OCI-LY1 (cell line): ENCODE results near the gene FAIM2.

Source experiments
- H2AFZ ChIP-seq: fragments of 200-600 bp; sonication (generic), shearing (Covaris generic); 2 replicates; pipeline ENCODE4 v1.6.0; 2014; ENCODE audit warnings: antibody characterized with exemption, mild to moderate bottlenecking, low read length
- H3F3A ChIP-seq: fragments of 200-600 bp; sonication (generic), shearing (Covaris generic); 2 replicates; pipeline ENCODE4 v1.6.0; 2014; ENCODE audit warnings: mild to moderate bottlenecking, antibody characterized with exemption, low read length, moderate library complexity; ENCODE audit not compliant: insufficient read depth
- H3K27ac ChIP-seq: fragments of 200-600 bp; sonication (generic); 2 replicates; pipeline ENCODE4 v1.5.1; 2014; ENCODE audit warnings: low read length, mixed run types, mild to moderate bottlenecking, low read depth; ENCODE audit not compliant: poor library complexity, severe bottlenecking
- H3K27me3 ChIP-seq: fragments of 200-600 bp; sonication (generic); 2 replicates; pipeline ENCODE4 v1.6.0; 2014; ENCODE audit warnings: antibody characterized with exemption, mild to moderate bottlenecking, low read length, moderate library complexity; ENCODE audit not compliant: insufficient read depth
- H3K36me3 ChIP-seq: fragments of 200-600 bp; sonication (generic); 2 replicates; pipeline ENCODE4 v1.6.1; 2014; ENCODE audit warnings: mild to moderate bottlenecking, antibody characterized with exemption, low read length, moderate library complexity, mixed read lengths; ENCODE audit not compliant: insufficient read depth
- H3K4me1 ChIP-seq: fragments of 200-600 bp; sonication (generic); 2 replicates; pipeline ENCODE4 v1.5.1; 2014; ENCODE audit warnings: mild to moderate bottlenecking, low read length, moderate library complexity; ENCODE audit not compliant: insufficient read depth, severe bottlenecking
- H3K4me2 ChIP-seq: fragments of 200-600 bp; sonication (generic), shearing (Covaris generic); 2 replicates; pipeline ENCODE4 v1.6.1; 2014; ENCODE audit warnings: low read length
- H3K4me3 ChIP-seq: fragments of 200-600 bp; sonication (generic); 2 replicates; pipeline ENCODE4 v1.5.1; 2014; ENCODE audit warnings: low read length, low read depth, mild to moderate bottlenecking, mixed read lengths; ENCODE audit not compliant: poor library complexity, severe bottlenecking
- H3K79me2 ChIP-seq: fragments of 200-600 bp; shearing (Covaris generic); 2 replicates; pipeline ENCODE4 v1.6.1; 2016; ENCODE audit warnings: mixed run types, low read length, mixed read lengths; ENCODE audit not compliant: insufficient read depth
- H3K9ac ChIP-seq: fragments of 200-600 bp; sonication (generic), shearing (Covaris generic); 2 replicates; pipeline ENCODE4 v1.6.1; 2014; ENCODE audit warnings: mild to moderate bottlenecking, low read length, mixed read lengths
- H3K9me2 ChIP-seq: fragments of 200-600 bp; sonication (generic), shearing (Covaris generic); 2 replicates; pipeline ENCODE4 v1.6.1; 2014; ENCODE audit warnings: low read depth, mild to moderate bottlenecking, low read length, mixed read lengths
- H3K9me3 ChIP-seq: fragments of 200-600 bp; shearing (Covaris generic); 2 replicates; pipeline ENCODE4 v1.6.1; 2014; ENCODE audit warnings: low read length, mixed read lengths
- H4K20me1 ChIP-seq: fragments of 200-600 bp; sonication (generic), shearing (Covaris generic); 2 replicates; pipeline ENCODE4 v1.6.0; 2016; ENCODE audit warnings: mild to moderate bottlenecking, low read length; ENCODE audit not compliant: insufficient read depth
- CTCF ChIP-seq: fragments of 200-600 bp; sonication (generic), shearing (Covaris generic); IDR thresholded peaks from 2 replicates; pipeline ENCODE4 v1.5.1; 2017; ENCODE audit warnings: mild to moderate bottlenecking, antibody characterized with exemption, low read length, moderate library complexity, mixed read lengths
- EZH2 ChIP-seq: fragments of 200-600 bp; sonication (generic), shearing (Covaris generic); IDR thresholded peaks from 2 replicates; pipeline ENCODE4 v1.8.0; 2017; ENCODE audit warnings: borderline replicate concordance, mixed run types, mild to moderate bottlenecking, antibody characterized with exemption, low read length, moderate library complexity, mixed read lengths

The FAIM2 gene

GRCh38 chr12:49928471-49928870 is 24.8 kb upstream of the FAIM2 start:
- Histone ChIP-seq H3K4me2 (no peak overlapping the region), H3K27ac (no peak overlapping the region), H3K27me3 (peaks cover 7% of the 10 kb centered on the region), H3K9me2 (no peaks in the 10 kb centered on the region), H3K79me2 (no peaks in the 10 kb centered on the region), H3K4me1 (no peaks in the 10 kb centered on the region), H3K9ac (no peak overlapping the region), H2AFZ (no peak overlapping the region), H3K4me3 (no peak overlapping the region), H4K20me1 (no peaks in the 10 kb centered on the region), H3K9me3 (no peaks in the 10 kb centered on the region), H3F3A (no peaks in the 10 kb centered on the region), H3K36me3 (no peaks in the 10 kb centered on the region)
- TF ChIP-seq EZH2 (no peak), CTCF (no peak)

- no peaks in the 10 kb centered on the region for H3F3A ChIP-seq
- no peaks in the 10 kb centered on the region for H3K79me2 ChIP-seq
- no peak for TF ChIP-seq CTCF
- no peak for TF ChIP-seq EZH2
- no peaks in the 10 kb centered on the region for H3K9me3 ChIP-seq
- no peak overlapping the region for H3K4me3 ChIP-seq
- peaks cover 10% of the 10 kb centered on the region for H3K27me3 ChIP-seq
- H3K9me2 ChIP-seq = no peaks in the 10 kb centered on the region
- no peak overlapping the region for H3K9ac ChIP-seq
- H3K27ac ChIP-seq = no peak overlapping the region
- no peaks in the 10 kb centered on the region for H3K4me1 ChIP-seq
- no peak overlapping the region for H3K4me2 ChIP-seq
- H2AFZ ChIP-seq = no peak overlapping the region
- H3K36me3 ChIP-seq = no peaks in the 10 kb centered on the region
- H4K20me1 ChIP-seq = no peaks in the 10 kb centered on the region
Measured at GRCh38 chr12:49925433-49926204, 21.9 kb upstream of the FAIM2 start.

GRCh38 chr12:49924628-49925246 is 21.0 kb upstream of the FAIM2 start:
- Histone ChIP-seq H3K9ac (no peak overlapping the region), H3K9me3 (no peaks in the 10 kb centered on the region), H3K4me1 (no peaks in the 10 kb centered on the region), H3K9me2 (no peaks in the 10 kb centered on the region), H3K4me2 (no peak overlapping the region), H3K36me3 (no peaks in the 10 kb centered on the region), H2AFZ (no peak overlapping the region), H3K27ac (no peak overlapping the region), H4K20me1 (no peaks in the 10 kb centered on the region), H3K4me3 (no peak overlapping the region), H3F3A (no peaks in the 10 kb centered on the region), H3K27me3 (peaks cover 6% of the 10 kb centered on the region), H3K79me2 (no peaks in the 10 kb centered on the region)
- TF ChIP-seq CTCF = no peak
- no peak for TF ChIP-seq EZH2
